ENCODE results near the gene OSBPL6. TPM values are rescaled to one million over a fixed set of nuclear protein-coding genes. Genes with fewer than 3 reads are reported as not detected.

Gene OSBPL6
- total RNA-seq, 4 donors from 2014 or later = 1.5 to 4.0 (median 3.1) TPM

GRCh38 chr2:178324077-178324476, 129.8 kb downstream of the OSBPL6 start:
- TF ChIP-seq CTCF (IDR thresholded peaks at IDR 0.05) = no peak
- no peak for TF ChIP-seq POLR2A (IDR thresholded peaks at IDR 0.05)
- TF ChIP-seq POLR2AphosphoS5 (IDR thresholded peaks at IDR 0.05) = no peak
- no peak for TF ChIP-seq EP300 (IDR thresholded peaks at IDR 0.05)
- Histone ChIP-seq H3K4me1 (no peaks in the 10 kb centered on the region), H3K27ac (no peak overlapping the region), H3K27me3 (no peaks in the 10 kb centered on the region), H3K9me3 (no peaks in the 10 kb centered on the region), H3K4me3 (no peak overlapping the region), H3K36me3 (no peaks in the 10 kb centered on the region)
- WGBS, 2 donors (ENCODE audit: low coverage in 1 of 2) = 50% methylated on average over 4 of the region's 5 CpGs; no CpG with 5 or more reads in 1 of the 2 donors
- no peak for ATAC-seq

DNA sequence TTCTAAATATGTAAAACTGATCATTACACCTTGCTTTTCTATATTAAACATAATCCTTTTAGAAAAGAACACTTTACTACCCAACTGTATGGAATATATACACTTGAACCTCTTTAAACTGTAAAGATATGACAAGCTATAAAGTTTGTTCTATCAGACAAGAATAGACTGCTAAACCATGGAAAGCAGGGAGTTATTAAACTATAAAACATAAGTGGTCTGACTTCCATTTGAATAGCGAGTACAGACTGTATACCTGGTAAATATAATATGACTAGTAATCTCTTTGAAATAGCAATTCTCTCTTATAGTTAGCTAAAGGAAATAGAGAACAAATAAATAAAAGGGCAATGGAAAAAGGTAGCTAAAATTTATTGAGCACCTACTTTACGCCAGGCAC, 131.0 kb downstream of the OSBPL6 start:
- H3K27ac ChIP-seq = no peak overlapping the region
- H3K4me3 ChIP-seq = no peak overlapping the region
- ATAC-seq = no peak
- WGBS, 2 donors (ENCODE audit: low coverage in 1 of 2) = 93 to 100% methylated on average over 2 of the region's 2 CpGs
- no peak for TF ChIP-seq CTCF (IDR thresholded peaks at IDR 0.05)
- no peak for TF ChIP-seq POLR2AphosphoS5 (IDR thresholded peaks at IDR 0.05)
- no peak for TF ChIP-seq POLR2A (IDR thresholded peaks at IDR 0.05)
- no peak for TF ChIP-seq EP300 (IDR thresholded peaks at IDR 0.05)
- H3K4me1 ChIP-seq = no peaks in the 10 kb centered on the region
- H3K36me3 ChIP-seq = no peaks in the 10 kb centered on the region
- H3K9me3 ChIP-seq = no peaks in the 10 kb centered on the region
- H3K27me3 ChIP-seq = no peaks in the 10 kb centered on the region

DNA sequence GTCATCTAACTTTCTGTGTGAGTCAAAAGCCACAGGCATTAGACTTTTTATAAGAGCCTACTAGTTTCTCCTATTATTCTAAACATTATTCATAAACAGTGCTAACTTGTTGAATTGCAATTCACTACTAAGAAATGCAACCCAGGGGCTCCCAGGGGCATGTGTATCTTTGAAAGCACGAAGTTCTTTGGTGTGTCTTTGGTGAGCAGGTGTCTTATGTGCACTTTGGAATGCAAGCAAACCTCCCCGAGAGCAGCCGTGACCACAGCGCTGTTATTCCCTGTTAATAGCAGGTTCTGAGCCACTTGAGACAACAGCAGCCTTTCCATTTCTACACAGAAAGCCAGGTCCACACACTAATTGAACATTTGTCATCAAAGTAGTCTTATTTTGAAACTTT, 133.2 kb downstream of the OSBPL6 start:
- Histone ChIP-seq H3K36me3 (no peaks in the 10 kb centered on the region), H3K4me1 (no peaks in the 10 kb centered on the region), H3K9me3 (no peaks in the 10 kb centered on the region), H3K27me3 (no peaks in the 10 kb centered on the region), H3K4me3 (no peak overlapping the region), H3K27ac (no peak overlapping the region)
- no peak for ATAC-seq
- 38 to 63% methylated on average over 3 to 4 of the region's 4 CpGs for WGBS, 2 donors (ENCODE audit: low coverage in 1 of 2)
- TF ChIP-seq CTCF (IDR thresholded peaks at IDR 0.05) = no peak
- TF ChIP-seq POLR2A (IDR thresholded peaks at IDR 0.05) = no peak
- no peak for TF ChIP-seq EP300 (IDR thresholded peaks at IDR 0.05)
- no peak for TF ChIP-seq POLR2AphosphoS5 (IDR thresholded peaks at IDR 0.05)

DNA sequence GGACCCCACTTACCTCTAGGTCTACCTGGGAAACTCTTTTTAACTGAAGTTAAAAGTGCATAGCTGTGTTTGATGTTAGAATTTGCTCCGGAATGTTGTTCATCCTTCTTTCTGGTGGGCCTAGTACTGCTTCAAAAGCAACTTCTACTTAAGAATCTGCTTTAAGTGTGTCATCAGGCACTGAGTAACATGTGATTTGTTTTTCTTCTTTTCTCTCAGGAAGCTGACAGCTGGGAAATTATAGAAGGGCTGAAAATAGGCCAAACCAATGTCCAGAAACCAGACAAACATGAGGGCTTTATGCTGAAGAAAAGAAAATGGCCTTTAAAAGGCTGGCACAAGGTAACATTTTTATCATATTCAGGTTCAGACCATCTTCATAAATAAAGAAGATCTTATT, 133.7 kb downstream of the OSBPL6 start:
- Histone ChIP-seq H3K27ac (no peak overlapping the region), H3K9me3 (no peaks in the 10 kb centered on the region), H3K4me1 (no peaks in the 10 kb centered on the region), H3K27me3 (no peaks in the 10 kb centered on the region), H3K4me3 (no peak overlapping the region), H3K36me3 (no peaks in the 10 kb centered on the region)
- TF ChIP-seq POLR2A (IDR thresholded peaks at IDR 0.05) (no peak), POLR2AphosphoS5 (IDR thresholded peaks at IDR 0.05) (no peak), EP300 (IDR thresholded peaks at IDR 0.05) (no peak), CTCF (IDR thresholded peaks at IDR 0.05) (no peak)
- 86 to 91% methylated on average over 1 of the region's 1 CpG for WGBS, 2 donors (ENCODE audit: low coverage in 1 of 2)
- no peak for ATAC-seq

- Histone ChIP-seq H3K36me3 (no peaks in the 10 kb centered on the region), H3K4me3 (no peak overlapping the region), H3K27ac (no peak overlapping the region), H3K4me1 (no peaks in the 10 kb centered on the region), H3K9me3 (no peaks in the 10 kb centered on the region), H3K27me3 (no peaks in the 10 kb centered on the region)
- no peak for ATAC-seq
- TF ChIP-seq POLR2AphosphoS5 (IDR thresholded peaks at IDR 0.05) = no peak
- TF ChIP-seq CTCF (IDR thresholded peaks at IDR 0.05) = no peak
- TF ChIP-seq EP300 (IDR thresholded peaks at IDR 0.05) = no peak
- TF ChIP-seq POLR2A (IDR thresholded peaks at IDR 0.05) = no peak
- WGBS, 2 donors (ENCODE audit: low coverage in 1 of 2) = 72% methylated on average over 5 to 6 of the region's 8 CpGs
Observed at GRCh38 chr2:178330175-178331017, 136.1 kb downstream of the OSBPL6 start.

All from gastroesophageal sphincter (tissue), 4 donors.